Hepatocyte (in vitro differentiated cells): ENCODE data around the gene HOXB1. TPM values are rescaled to one million over a fixed set of nuclear protein-coding genes. Genes with fewer than 3 reads are reported as not detected.

Experiments used
- DNase-seq: peaks from one replicate; pipeline ENCODE4 v3.0.0-alpha.2; 2016; ENCODE audit warnings: low spot score
- H2AFZ ChIP-seq: fragments of 200-600 bp; sonication (generic); 2 replicates; pipeline ENCODE4 v1.6.0; 2016; ENCODE audit warnings: antibody characterized with exemption, mild to moderate bottlenecking
- H3K27ac ChIP-seq: fragments of 200-600 bp; sonication (generic); 2 replicates; pipeline ENCODE4 v1.5.1; 2016; ENCODE audit warnings: mild to moderate bottlenecking
- H3K27me3 ChIP-seq: fragments of 200-600 bp; sonication (generic); 2 replicates; pipeline ENCODE4 v1.6.1; 2016
- H3K36me3 ChIP-seq: fragments of 200-600 bp; sonication (generic); replicated peaks from 2 replicates; pipeline ENCODE4 v1.5.1; 2016; ENCODE audit warnings: low read depth; ENCODE audit not compliant: insufficient read depth
- H3K4me1 ChIP-seq: fragments of 200-600 bp; sonication (generic); 2 replicates; pipeline ENCODE4 v1.5.1; 2016; ENCODE audit warnings: mild to moderate bottlenecking, moderate library complexity; ENCODE audit not compliant: insufficient read depth
- H3K4me2 ChIP-seq: fragments of 200-600 bp; sonication (generic); 2 replicates; pipeline ENCODE4 v1.6.0; 2016
- H3K4me3 ChIP-seq: fragments of 200-600 bp; sonication (generic); 2 replicates; pipeline ENCODE4 v1.5.1; 2016; ENCODE audit warnings: mild to moderate bottlenecking
- H3K79me2 ChIP-seq: fragments of 200-600 bp; sonication (generic); 2 replicates; pipeline ENCODE4 v1.6.0; 2017; ENCODE audit warnings: mild to moderate bottlenecking
- H3K9me2 ChIP-seq: fragments of 200-600 bp; sonication (generic); replicated peaks from 2 replicates; pipeline ENCODE4 v1.6.0; 2017; ENCODE audit warnings: mild to moderate bottlenecking; ENCODE audit not compliant: insufficient read depth
- H3K9me3 ChIP-seq: fragments of 200-600 bp; sonication (generic); 2 replicates; pipeline ENCODE4 v1.5.1; 2016; ENCODE audit warnings: low read depth, mild to moderate bottlenecking
- H4K20me1 ChIP-seq: fragments of 200-600 bp; sonication (generic); 2 replicates; pipeline ENCODE4 v1.6.0; 2016; ENCODE audit warnings: mild to moderate bottlenecking; ENCODE audit not compliant: insufficient read depth, poor library complexity, severe bottlenecking
- EZH2 ChIP-seq: fragments of 200-600 bp; sonication (generic); IDR thresholded peaks from 2 replicates; pipeline ENCODE4 v1.6.1; 2016; ENCODE audit warnings: antibody characterized with exemption, mild to moderate bottlenecking, borderline replicate concordance
- EZH2phosphoT487 ChIP-seq: fragments of 200-600 bp; sonication (generic); IDR thresholded peaks from one replicate; pipeline ENCODE4 v1.6.1; 2018; ENCODE audit warnings: antibody characterized with exemption, mild to moderate bottlenecking, low read depth, moderate library complexity; ENCODE audit not compliant: unreplicated experiment, severe bottlenecking
- WGBS: methylation state at CpG from one replicate; pipeline ENCODE4 v1.1.6; 2016; ENCODE audit warnings: low lambda C conversion rate; ENCODE audit errors: missing lambda C conversion rate; 5-methylcytosine and 5-hydroxymethylcytosine counted together
- polyA plus RNA-seq: library from polyadenylated mRNA; unstranded; fragments of >200 nt; fragmentation: Nextera tagmentation; extraction: Ambion mirVana; gene quantifications from 2 replicates; pipeline ENCODE4 v1.2.1, GENCODE V29; 2016
- total RNA-seq: library from RNA; depleted of rRNA; stranded (reverse); fragments of >200 nt; gene quantifications from 2 replicates; pipeline ENCODE4 v1.2.3, GENCODE V29; 2014
- TF ChIP-seq, protein P1 (sequence below): fragments of 200-600 bp; sonication (generic); IDR thresholded peaks from 2 replicates; pipeline ENCODE4 v1.5.1; 2016; ENCODE audit warnings: antibody characterized with exemption, mild to moderate bottlenecking; ENCODE audit not compliant: poor library complexity

HOXB1 gene
- total and polyA plus RNA-seq, 2 experiments from 2014 or later = not detected

DNA sequence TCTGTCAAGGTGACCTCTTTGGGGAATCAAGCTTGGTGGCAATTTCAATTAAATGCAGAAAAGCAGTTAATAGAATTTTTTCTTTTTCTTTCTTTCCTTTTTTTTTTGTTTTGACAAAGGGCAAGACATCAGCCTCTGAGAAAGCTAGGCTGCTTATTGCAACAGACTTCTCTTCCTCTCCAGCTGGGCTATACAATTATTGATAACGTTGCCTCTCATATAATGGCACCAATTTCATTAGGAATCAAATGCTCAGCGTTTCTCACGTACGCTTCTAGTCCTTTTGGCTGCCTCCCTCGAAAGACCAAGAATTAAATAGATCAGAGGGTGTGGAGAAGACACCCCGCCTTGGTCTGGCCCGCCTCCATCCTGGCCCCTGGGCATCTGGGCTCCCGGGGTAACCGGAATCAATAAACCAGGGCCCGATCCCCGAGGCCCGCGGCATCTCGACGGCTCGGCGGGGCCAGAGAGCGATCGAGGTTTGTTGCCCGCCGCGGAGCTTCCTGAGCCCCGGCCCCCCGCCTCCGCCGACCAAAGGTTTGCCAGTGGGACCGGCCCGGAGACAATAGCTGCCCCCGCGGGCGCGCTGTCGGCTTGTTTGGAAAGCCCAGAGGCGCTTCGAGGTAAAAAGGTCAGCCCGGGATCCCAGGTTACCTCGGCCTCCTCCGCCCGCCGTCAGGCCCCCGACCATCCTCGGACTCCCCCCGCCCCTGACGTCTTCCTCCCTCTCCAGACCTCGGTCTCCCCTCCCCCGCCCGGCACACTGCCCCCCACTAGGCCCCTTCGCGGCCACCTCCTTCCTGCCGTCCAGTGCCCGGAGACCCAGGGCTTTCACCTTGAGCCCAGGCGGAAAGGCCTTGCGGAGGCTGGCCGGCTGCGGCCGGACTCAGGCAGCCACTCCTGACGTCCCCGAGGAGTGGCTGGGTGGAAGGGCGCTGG is 3.9 kb downstream of the HOXB1 start:
- peaks cover 19% of the 10 kb centered on the region for H3K4me1 ChIP-seq
- H3K27ac ChIP-seq = peak overlapping the region; percentile 40
- H3K9me2 ChIP-seq = no peaks in the 10 kb centered on the region
- H3K4me2 ChIP-seq = peak overlapping the region; percentile 64
- WGBS = 16% methylated on average over 42 of the region's 59 CpGs
- peak overlapping the region; percentile 35 for H2AFZ ChIP-seq
- H4K20me1 ChIP-seq = no peaks in the 10 kb centered on the region
- no peaks in the 10 kb centered on the region for H3K36me3 ChIP-seq
- no peaks in the 10 kb centered on the region for H3K79me2 ChIP-seq
- DNase-seq = no peak
- peaks cover 75% of the 10 kb centered on the region for H3K27me3 ChIP-seq
- TF ChIP-seq, protein P1, sequence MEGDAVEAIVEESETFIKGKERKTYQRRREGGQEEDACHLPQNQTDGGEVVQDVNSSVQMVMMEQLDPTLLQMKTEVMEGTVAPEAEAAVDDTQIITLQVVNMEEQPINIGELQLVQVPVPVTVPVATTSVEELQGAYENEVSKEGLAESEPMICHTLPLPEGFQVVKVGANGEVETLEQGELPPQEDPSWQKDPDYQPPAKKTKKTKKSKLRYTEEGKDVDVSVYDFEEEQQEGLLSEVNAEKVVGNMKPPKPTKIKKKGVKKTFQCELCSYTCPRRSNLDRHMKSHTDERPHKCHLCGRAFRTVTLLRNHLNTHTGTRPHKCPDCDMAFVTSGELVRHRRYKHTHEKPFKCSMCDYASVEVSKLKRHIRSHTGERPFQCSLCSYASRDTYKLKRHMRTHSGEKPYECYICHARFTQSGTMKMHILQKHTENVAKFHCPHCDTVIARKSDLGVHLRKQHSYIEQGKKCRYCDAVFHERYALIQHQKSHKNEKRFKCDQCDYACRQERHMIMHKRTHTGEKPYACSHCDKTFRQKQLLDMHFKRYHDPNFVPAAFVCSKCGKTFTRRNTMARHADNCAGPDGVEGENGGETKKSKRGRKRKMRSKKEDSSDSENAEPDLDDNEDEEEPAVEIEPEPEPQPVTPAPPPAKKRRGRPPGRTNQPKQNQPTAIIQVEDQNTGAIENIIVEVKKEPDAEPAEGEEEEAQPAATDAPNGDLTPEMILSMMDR = no peak
- TF ChIP-seq EZH2 (peak; percentile 21), EZH2phosphoT487 (no peak)
- H3K4me3 ChIP-seq = no peak overlapping the region
- H3K9me3 ChIP-seq = no peaks in the 10 kb centered on the region

DNA sequence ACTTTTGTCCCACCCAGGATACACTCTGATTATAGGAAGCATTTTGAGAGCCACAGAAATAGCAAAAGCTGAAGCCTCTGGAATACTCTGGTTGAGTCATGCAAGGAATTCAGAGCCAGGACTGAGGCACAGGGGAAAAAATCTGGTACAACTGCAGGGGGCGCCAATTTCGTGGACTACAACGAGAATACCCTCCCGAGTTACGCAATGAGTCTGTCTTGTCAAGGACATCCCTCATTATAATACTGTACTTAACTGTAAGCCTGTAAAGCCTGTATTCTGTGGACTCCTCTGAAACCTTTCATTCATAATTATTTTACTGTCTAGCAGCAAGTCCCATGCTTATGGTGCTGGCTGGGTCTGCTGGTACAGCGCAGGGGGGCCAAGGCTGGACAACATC is 7.8 kb downstream of the HOXB1 start:
- Histone ChIP-seq H3K9me2 (no peaks in the 10 kb centered on the region), H3K36me3 (no peaks in the 10 kb centered on the region), H4K20me1 (no peaks in the 10 kb centered on the region), H3K4me2 (no peak overlapping the region), H2AFZ (no peak overlapping the region), H3K4me1 (peaks cover 20% of the 10 kb centered on the region), H3K9me3 (no peaks in the 10 kb centered on the region), H3K27me3 (peaks cover 37% of the 10 kb centered on the region), H3K4me3 (no peak overlapping the region), H3K27ac (no peak overlapping the region), H3K79me2 (no peaks in the 10 kb centered on the region)
- no peak for DNase-seq
- TF ChIP-seq EZH2phosphoT487 (no peak), EZH2 (no peak)
- TF ChIP-seq, protein P1 = peak; percentile 29
- WGBS = 68% methylated on average over 6 of the region's 6 CpGs

DNA sequence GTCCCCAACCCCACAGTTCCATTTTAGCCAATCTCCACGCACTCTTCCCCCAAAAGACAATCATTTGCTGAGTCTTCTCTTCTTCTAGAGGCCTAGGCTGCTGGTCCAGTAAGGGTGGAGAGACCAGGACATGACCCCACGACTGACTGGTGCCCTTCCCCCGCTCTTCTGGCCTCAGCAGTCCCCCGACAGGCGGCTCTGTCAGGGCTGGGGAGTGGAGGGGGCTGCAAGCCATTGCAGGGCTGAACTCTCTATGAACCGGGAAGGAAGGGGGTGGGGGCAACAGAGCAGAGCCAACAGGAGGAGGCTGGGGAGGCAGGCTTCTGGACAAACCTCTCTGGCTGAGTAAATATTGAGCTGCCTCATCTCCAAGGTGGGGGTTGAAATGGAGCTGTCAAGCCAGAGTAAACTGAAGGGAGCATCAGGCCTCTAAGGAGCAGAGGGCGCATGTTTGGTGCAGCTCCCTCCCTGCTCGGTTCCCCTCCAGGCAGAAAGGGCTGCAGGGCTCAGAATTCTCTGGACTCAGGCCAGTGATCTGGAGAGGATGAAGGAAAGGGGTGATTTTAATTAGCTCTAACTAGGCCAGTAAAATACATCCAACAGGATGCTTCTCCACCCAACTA is 8.7 kb downstream of the HOXB1 start:
- TF ChIP-seq EZH2phosphoT487 (no peak), EZH2 (no peak)
- TF ChIP-seq, protein P1 = no peak
- peaks cover 35% of the 10 kb centered on the region for H3K27me3 ChIP-seq
- no peak overlapping the region for H2AFZ ChIP-seq
- H4K20me1 ChIP-seq = no peaks in the 10 kb centered on the region
- H3K9me2 ChIP-seq = no peaks in the 10 kb centered on the region
- no peak overlapping the region for H3K4me2 ChIP-seq
- no peaks in the 10 kb centered on the region for H3K79me2 ChIP-seq
- WGBS = 16% methylated on average over 8 of the region's 8 CpGs
- H3K4me3 ChIP-seq = no peak overlapping the region
- no peak overlapping the region for H3K27ac ChIP-seq
- no peak for DNase-seq
- H3K9me3 ChIP-seq = no peaks in the 10 kb centered on the region
- H3K4me1 ChIP-seq = peaks cover 14% of the 10 kb centered on the region
- H3K36me3 ChIP-seq = no peaks in the 10 kb centered on the region
